ENCODE results near the gene SELENON. TPM values are rescaled to one million over a fixed set of nuclear protein-coding genes. Genes with fewer than 3 reads are reported as not detected.

Gene SELENON
- polyA plus RNA-seq, 2 of the 4 experiments (the other 2 are of a cell fraction) = 16.6 to 41.1 TPM

GRCh38 chr1:25828491-25828890 lies 28.5 kb downstream of the SELENON start (continued):
- no peak for TF ChIP-seq RNF2 (IDR thresholded peaks at IDR 0.05; ENCODE audit: borderline replicate concordance, low read depth)

- H3K9me3 ChIP-seq = no peaks in the 10 kb centered on the region
- no peak overlapping the region for H3K4me3 ChIP-seq
- FAIRE-seq (no peak), ATAC-seq (no peak), DNase-seq (ENCODE audit: low read depth in 1 of 2, low spot score in 1 of 2) (no peak)
- CTCF ChIA-PET = interaction anchor here (0.6 to 1.8 kb wide), 3 partner anchors 8 to 76 kb away, joined by 3 to 4 read pairs (median 3); partner anchors contain the start of gene MTFR1L
- 89% methylated on average over 1 of the region's 1 CpG for WGBS (ENCODE audit: missing lambda C conversion rate)
- no peak overlapping the region for H3K4me2 ChIP-seq
- POLR2A ChIA-PET = interaction anchor here (0.5 kb wide), 1 partner anchor 306 kb away, joined by 3 read pairs; no protein-coding TSS in a partner anchor
- no peak overlapping the region for H3K27ac ChIP-seq
- no peak for TF ChIP-seq RAD21 (conservative IDR thresholded peaks at IDR 0.05 in 1 of 2, IDR thresholded peaks at IDR 0.05 in 1 of 2)
- no peak for TF ChIP-seq HOXA7 (CRISPR knock-in tag; IDR thresholded peaks at IDR 0.05)
- TF ChIP-seq EHF (CRISPR knock-in tag; IDR thresholded peaks at IDR 0.05) = no peak
- TF ChIP-seq FOSB (CRISPR knock-in tag; IDR thresholded peaks at IDR 0.05) = no peak
- no peak for TF ChIP-seq ATOH8 (CRISPR knock-in tag; IDR thresholded peaks at IDR 0.05; ENCODE audit: low read depth)
- TF ChIP-seq REST (IDR thresholded peaks at IDR 0.05) = no peak
- TF ChIP-seq TP53 (CRISPR knock-in tag; IDR thresholded peaks at IDR 0.05) = no peak
- no peak for TF ChIP-seq EHMT2 (IDR thresholded peaks at IDR 0.05; ENCODE audit: low read depth)
- no peak for TF ChIP-seq HOXB5 (CRISPR knock-in tag; IDR thresholded peaks at IDR 0.05)
- no peak for TF ChIP-seq RFX5 (IDR thresholded peaks at IDR 0.05)
- no peak for TF ChIP-seq CBX8 (IDR thresholded peaks at IDR 0.05)
- TF ChIP-seq JUN (IDR thresholded peaks at IDR 0.05) = no peak
- no peak for TF ChIP-seq KDM5A (IDR thresholded peaks at IDR 0.05)
- no peak for TF ChIP-seq ZC3H11A (IDR thresholded peaks at IDR 0.05)
- no peak for TF ChIP-seq FOSL2 (IDR thresholded peaks at IDR 0.05)
- TF ChIP-seq FOSL2 (CRISPR knock-in tag; IDR thresholded peaks at IDR 0.05) = no peak
- TF ChIP-seq PHF8 (IDR thresholded peaks at IDR 0.05; ENCODE audit: borderline replicate concordance, low read depth) = no peak
- 0 out of 3 replicates have a peak, but pooled peaks cover 4% of the 10 kb centered on the region for H3K4me1 ChIP-seq
Observed at GRCh38 chr1:25829046-25829445, 29.1 kb downstream of the SELENON start.

GRCh38 chr1:25831569-25832196 lies 31.7 kb downstream of the SELENON start:
- no peak overlapping the region for H3K4me3 ChIP-seq
- ATAC-seq = no peak
- no peak for DNase-seq (ENCODE audit: low read depth in 1 of 2, low spot score in 1 of 2)
- WGBS (ENCODE audit: missing lambda C conversion rate) = 91% methylated on average over 5 of the region's 5 CpGs
- no peaks in the 10 kb centered on the region for H3K9me3 ChIP-seq
- TF ChIP-seq HOXA7 (CRISPR knock-in tag; IDR thresholded peaks at IDR 0.05) (no peak), CEBPB (IDR thresholded peaks at IDR 0.05) (no peak), POLR2A (IDR thresholded peaks at IDR 0.05; ENCODE audit: low read length) (no peak), NFE2L2 (conservative IDR thresholded peaks at IDR 0.05; ENCODE audit: low read length) (no peak), ZFP36 (IDR thresholded peaks at IDR 0.05; ENCODE audit: borderline replicate concordance, partially characterized antibody) (no peak), KDM5A (IDR thresholded peaks at IDR 0.05) (no peak), RCOR1 (IDR thresholded peaks at IDR 0.05; ENCODE audit: low read depth, low read length) (no peak), HES2 (IDR thresholded peaks at IDR 0.05) (no peak), CTCF (IDR thresholded peaks at IDR 0.05) (no peak)
- ChIA-PET POLR2A (no interaction called here), CTCF (interaction anchor here (1.2 to 1.8 kb wide), 4 partner anchors 9 to 64 kb away, joined by 3 to 5 read pairs (median 4); partner anchors contain the start of gene PAQR7)
- H3K4me1 ChIP-seq = no peaks in the 10 kb centered on the region
- H3K27ac ChIP-seq = no peak overlapping the region
- H3K4me2 ChIP-seq = no peak overlapping the region
- no peak for FAIRE-seq
